Right atrium auricular region (tissue), 2 donors: ENCODE measurements around the gene EME1. TPM values are rescaled to one million over a fixed set of nuclear protein-coding genes. Genes with fewer than 3 reads are reported as not detected.

ENCODE experiments used
- DNase-seq: peaks from one replicate; pipeline ENCODE4 v3.0.0-alpha.2; 2019; ENCODE audit warnings: low spot score
- H3K27ac ChIP-seq, 2 donors: fragments of 200-600 bp; sonication (generic); 1 replicate in 1 of 2; 2 replicates in 1 of 2; pipeline ENCODE4 v1.5.1; 2016 to 2019
- H3K27me3 ChIP-seq, 2 donors: fragments of 200-600 bp; sonication (generic); one replicate each; pipeline versions ENCODE4 v1.5.1 to v1.6.0; 2017 to 2019
- H3K36me3 ChIP-seq: fragments of 200-600 bp; sonication (generic); one replicate; pipeline ENCODE4 v1.5.1; 2016
- H3K4me1 ChIP-seq, 2 donors: fragments of 200-600 bp; sonication (generic); one replicate each; pipeline versions ENCODE4 v1.5.1 to v1.6.0; 2017 to 2019
- H3K4me3 ChIP-seq, 2 donors: fragments of 200-600 bp; sonication (generic); 1 replicate in 1 of 2; 2 replicates in 1 of 2; pipeline ENCODE4 v1.5.1; 2017 to 2019; ENCODE audit warnings: mild to moderate bottlenecking in 1 of 2, moderate library complexity in 1 of 2
- H3K9me3 ChIP-seq, 2 donors: fragments of 200-600 bp; sonication (generic); one replicate each; pipeline ENCODE4 v1.5.1; 2019
- total RNA-seq, 2 donors: library from RNA; depleted of rRNA; stranded (reverse); fragments of >200 nt; gene quantifications; one replicate each; pipeline ENCODE4 v1.1.0, GENCODE V29; 2016
- TF ChIP-seq, protein P1 (sequence below), 2 donors: fragments of 200-600 bp; sonication (generic); IDR thresholded peaks; one replicate each; pipeline ENCODE4 v1.5.1; 2019; ENCODE audit warnings: antibody characterized with exemption in 2 of 2

The EME1 gene
- total RNA-seq, 2 donors from 2014 or later = 0.33 TPM; not detected in 1

GRCh38 chr17:50339381-50339780, 33.6 kb upstream of the EME1 start:
- peaks cover 0 to 12% of the 10 kb centered on the region in 2 donors for H3K9me3 ChIP-seq
- H3K36me3 ChIP-seq = no peaks in the 10 kb centered on the region
- no peaks in the 10 kb centered on the region for H3K27me3 ChIP-seq
- no peak overlapping the region for H3K27ac ChIP-seq
- TF ChIP-seq, protein P1, sequence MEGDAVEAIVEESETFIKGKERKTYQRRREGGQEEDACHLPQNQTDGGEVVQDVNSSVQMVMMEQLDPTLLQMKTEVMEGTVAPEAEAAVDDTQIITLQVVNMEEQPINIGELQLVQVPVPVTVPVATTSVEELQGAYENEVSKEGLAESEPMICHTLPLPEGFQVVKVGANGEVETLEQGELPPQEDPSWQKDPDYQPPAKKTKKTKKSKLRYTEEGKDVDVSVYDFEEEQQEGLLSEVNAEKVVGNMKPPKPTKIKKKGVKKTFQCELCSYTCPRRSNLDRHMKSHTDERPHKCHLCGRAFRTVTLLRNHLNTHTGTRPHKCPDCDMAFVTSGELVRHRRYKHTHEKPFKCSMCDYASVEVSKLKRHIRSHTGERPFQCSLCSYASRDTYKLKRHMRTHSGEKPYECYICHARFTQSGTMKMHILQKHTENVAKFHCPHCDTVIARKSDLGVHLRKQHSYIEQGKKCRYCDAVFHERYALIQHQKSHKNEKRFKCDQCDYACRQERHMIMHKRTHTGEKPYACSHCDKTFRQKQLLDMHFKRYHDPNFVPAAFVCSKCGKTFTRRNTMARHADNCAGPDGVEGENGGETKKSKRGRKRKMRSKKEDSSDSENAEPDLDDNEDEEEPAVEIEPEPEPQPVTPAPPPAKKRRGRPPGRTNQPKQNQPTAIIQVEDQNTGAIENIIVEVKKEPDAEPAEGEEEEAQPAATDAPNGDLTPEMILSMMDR (IDR thresholded peaks at IDR 0.05) = no peak
- no peaks in the 10 kb centered on the region for H3K4me1 ChIP-seq
- DNase-seq = no peak
- no peak overlapping the region for H3K4me3 ChIP-seq

DNA sequence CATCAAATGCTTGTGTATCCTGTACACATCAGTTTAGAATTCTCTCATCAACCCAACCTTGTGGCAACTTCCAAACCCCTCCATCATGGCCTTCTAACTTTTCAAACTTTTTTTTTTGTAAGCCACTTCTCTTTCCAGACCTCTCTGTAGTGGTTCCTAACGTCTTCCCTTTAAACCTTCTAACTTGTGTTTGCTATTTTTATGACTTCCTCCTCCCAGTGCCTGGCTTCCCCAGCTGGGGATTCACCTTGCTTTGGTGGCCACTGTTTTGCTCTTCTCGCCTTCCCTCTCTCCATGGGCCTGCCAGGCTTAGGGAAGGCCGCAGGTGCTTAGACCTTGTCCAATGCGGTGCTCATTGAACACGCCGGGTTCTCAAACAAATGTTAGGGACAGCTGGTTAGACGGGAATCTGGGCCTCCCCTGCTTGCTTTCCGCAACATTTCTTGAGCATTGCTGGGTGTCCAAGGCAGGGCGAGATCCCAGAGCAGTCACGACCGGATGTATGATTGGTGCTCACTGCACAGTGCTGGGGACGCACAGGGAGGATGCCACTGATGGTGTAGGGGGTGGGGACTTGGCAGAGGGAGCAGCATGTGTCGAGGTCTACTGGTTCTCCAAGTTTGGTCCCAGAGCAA, 28.2 kb upstream of the EME1 start:
- Histone ChIP-seq H3K36me3 (no peaks in the 10 kb centered on the region), H3K27ac (no peak overlapping the region), H3K4me1 (peaks cover 0 to 34% of the 10 kb centered on the region in 2 donors), H3K27me3 (no peaks in the 10 kb centered on the region), H3K9me3 (no peaks in the 10 kb centered on the region), H3K4me3 (no peak overlapping the region)
- no peak for DNase-seq
- TF ChIP-seq, protein P1 (IDR thresholded peaks at IDR 0.05) = no peak

- no peaks in the 10 kb centered on the region for H3K9me3 ChIP-seq
- peaks cover 0 to 34% of the 10 kb centered on the region in 2 donors for H3K4me1 ChIP-seq
- H3K27ac ChIP-seq = peak within 1 kb of the TSS; percentile 58 to 74
- H3K27me3 ChIP-seq = no peaks in the 10 kb centered on the region
- peak within 1 kb of the TSS; percentile 85 to 90 for H3K4me3 ChIP-seq
- TF ChIP-seq, protein P1 (IDR thresholded peaks at IDR 0.05) = no peak
- peak; percentile 74 for DNase-seq
- H3K36me3 ChIP-seq = no peaks in the 10 kb centered on the region
These were observed 27.4 kb upstream of the EME1 start, which contains the start of gene XYLT2 for GRCh38 chr17:50345432-50346312. TSS of gene XYLT2 (plus strand) at chr17:50346126. CDS start at chr17:50346141, 15 bp downstream.

- no peaks in the 10 kb centered on the region for H3K9me3 ChIP-seq
- TF ChIP-seq, protein P1 (IDR thresholded peaks at IDR 0.05) = no peak
- H3K4me3 ChIP-seq = peak overlapping the region; percentile 85 to 90
- DNase-seq = no peak
- no peaks in the 10 kb centered on the region for H3K27me3 ChIP-seq
- no peaks in the 10 kb centered on the region for H3K36me3 ChIP-seq
- peak overlapping the region; percentile 58 to 70 for H3K27ac ChIP-seq
- peaks cover 0 to 34% of the 10 kb centered on the region in 2 donors for H3K4me1 ChIP-seq
These were observed 26.5 kb upstream of the EME1 start for GRCh38 chr17:50346313-50347116.

GRCh38 chr17:50347117-50347893, 25.7 kb upstream of the EME1 start:
- peak overlapping the region; percentile 85 to 90 for H3K4me3 ChIP-seq
- H3K9me3 ChIP-seq = no peaks in the 10 kb centered on the region
- TF ChIP-seq, protein P1 (IDR thresholded peaks at IDR 0.05) = no peak
- H3K27me3 ChIP-seq = no peaks in the 10 kb centered on the region
- no peaks in the 10 kb centered on the region for H3K36me3 ChIP-seq
- H3K27ac ChIP-seq = peak overlapping the region in 1 of 2 donors; percentile 70
- peaks cover 0 to 34% of the 10 kb centered on the region in 2 donors for H3K4me1 ChIP-seq
- DNase-seq = no peak
